Urothelium cell line (cell line): ENCODE measurements around the gene ADIPOR2.

Experiments used
- DNase-seq: peaks from one replicate; pipeline ENCODE4 v3.0.0; 2011; ENCODE audit warnings: low spot score, mixed read lengths
- FAIRE-seq: peaks from 2 replicates; lab custom pipeline; 2011; peaks lifted over from hg19 to GRCh38; lab: Jason Lieb, UNC

Gene ADIPOR2

DNA sequence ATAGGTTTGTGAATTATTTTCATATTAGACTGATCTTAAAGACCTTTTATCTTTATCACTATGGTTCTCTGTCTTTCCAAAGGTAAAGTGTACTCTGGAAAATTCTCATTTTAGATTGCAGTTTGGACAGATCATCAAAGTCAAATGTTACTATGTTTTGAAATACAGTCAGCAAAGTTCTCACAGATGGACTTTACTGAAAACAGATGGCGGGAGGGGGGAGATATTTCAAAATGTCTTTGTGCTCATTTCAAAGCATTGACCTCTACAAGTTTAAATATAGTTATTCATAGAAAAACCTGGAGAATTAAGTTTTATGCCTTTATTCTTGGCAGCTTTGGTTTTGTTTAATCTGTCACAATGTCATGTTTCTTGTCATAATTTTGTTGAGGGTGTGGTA, 77.7 kb downstream of the ADIPOR2 start:
- FAIRE-seq (no peak), DNase-seq (no peak)

- FAIRE-seq (no peak), DNase-seq (no peak)
These were observed 79.1 kb downstream of the ADIPOR2 start for GRCh38 chr12:1769809-1770494.

DNA sequence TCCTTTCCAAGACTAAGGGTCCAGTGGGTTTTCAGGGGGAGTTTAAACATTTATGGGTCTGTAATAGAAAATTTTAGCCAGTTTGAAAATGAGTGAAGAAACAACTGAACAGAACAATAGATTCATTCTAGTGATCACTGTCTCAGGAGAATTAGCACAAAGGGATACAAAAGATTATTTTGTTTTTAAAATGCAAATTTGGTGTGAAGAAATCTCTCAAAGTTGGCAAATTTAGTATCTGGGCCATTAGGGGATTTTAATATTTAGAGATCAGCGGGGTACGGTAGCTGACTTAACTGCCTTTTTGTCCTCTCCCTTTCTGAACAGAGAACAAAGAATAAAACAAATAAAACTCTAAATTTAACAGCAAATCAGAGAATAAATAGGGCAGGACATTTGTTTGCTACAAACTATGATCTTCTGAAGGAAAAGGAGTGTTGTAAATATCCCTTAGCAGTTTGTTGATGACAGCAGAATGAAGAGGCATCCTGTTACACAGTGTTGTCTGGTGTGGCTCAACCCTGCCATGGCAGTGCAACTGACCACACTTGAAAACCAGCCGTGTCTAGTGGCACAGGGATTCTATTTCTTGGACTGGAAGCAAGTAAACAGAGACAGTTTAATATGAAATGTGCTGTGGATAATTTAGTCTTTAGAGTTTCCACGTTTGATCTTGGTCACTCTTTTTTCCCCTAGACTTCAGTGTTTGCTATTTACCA, 83.2 kb downstream of the ADIPOR2 start:
- DNase-seq: no peak
- FAIRE-seq: peak; percentile 67

DNA sequence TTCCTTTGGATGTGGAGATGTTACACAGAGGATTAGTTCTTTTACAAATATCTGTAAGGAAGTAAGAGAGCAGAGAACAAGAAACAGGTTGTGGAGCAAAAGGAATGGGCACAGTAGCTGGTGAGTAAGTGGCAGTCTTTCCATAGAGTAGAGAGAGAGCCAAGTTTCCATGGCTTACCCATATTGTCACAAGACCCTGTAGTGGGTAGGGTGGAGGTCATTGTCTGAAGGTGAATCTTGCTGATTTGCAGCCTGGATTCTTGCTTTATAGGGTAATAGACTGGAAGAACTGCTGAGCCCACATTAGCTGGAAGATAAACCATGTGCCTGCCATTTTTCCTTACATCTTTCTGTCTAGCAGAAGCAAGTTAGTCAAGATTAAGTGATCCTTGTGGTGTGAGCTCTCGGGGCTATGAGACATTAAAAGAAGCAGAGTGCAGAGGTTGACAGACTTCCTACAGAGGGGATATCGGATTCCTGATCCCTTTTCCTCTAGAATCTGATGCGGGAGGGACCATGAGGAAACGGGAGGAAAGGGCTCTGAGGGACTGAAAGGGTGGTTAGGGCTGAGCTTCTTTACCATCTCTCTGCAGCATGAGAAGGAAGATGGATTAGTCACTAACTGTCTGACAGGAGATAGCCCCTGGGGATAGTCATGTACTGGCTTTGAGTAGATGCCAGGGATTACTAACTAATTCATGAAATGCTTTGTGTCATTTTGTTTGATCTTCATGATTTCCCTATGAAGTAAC, 85.5 kb downstream of the ADIPOR2 start:
- DNase-seq: peak; percentile 61
- peak; percentile 53 for FAIRE-seq

- DNase-seq (peak; percentile 39), FAIRE-seq (no peak)
These were observed 86.9 kb downstream of the ADIPOR2 start for GRCh38 chr12:1777798-1778197.

DNA sequence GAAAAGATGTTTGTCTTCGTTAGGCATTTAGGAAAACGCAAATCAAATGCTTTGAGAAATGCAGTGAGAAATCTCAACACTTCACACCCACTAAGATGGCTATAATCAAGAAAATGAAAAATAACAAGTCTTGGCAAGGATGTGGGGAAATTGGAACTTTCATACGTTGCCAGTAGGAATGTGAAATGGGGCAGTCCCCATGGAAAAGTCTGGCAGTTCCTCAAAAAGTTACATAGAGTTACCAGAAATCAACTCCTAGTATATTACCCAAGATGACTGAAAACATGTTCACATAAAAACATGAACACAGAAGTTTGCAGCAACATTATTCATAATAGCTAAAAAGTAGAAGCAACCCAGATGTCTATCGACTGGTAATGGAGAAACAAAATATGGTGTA, 88.0 kb downstream of the ADIPOR2 start:
- no peak for FAIRE-seq
- no peak for DNase-seq

DNA sequence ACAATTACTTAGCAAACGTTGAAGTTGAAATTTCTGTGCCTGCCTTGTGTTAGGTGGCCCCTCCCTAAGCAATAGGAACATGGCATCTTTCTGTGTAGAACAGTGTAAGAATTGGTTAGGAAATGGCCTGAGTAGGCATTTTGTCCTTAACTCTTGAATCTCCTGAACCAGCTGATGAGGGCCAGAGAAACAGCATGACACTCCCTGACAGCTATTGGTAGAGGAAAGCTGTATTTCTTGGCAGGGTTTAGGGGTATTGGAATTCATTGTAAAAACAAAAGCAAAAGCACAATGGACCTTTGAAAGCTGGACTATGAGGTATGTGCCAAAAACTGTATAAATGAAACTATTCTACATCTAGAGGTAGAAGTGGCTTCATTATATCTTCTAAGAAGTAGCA, 88.9 kb downstream of the ADIPOR2 start:
- no peak for DNase-seq
- FAIRE-seq: no peak

- DNase-seq (no peak), FAIRE-seq (no peak)
These were observed 90.9 kb downstream of the ADIPOR2 start for GRCh38 chr12:1781772-1782171.

GRCh38 chr12:1782215-1782614, 91.3 kb downstream of the ADIPOR2 start:
- FAIRE-seq (no peak), DNase-seq (no peak)

DNA sequence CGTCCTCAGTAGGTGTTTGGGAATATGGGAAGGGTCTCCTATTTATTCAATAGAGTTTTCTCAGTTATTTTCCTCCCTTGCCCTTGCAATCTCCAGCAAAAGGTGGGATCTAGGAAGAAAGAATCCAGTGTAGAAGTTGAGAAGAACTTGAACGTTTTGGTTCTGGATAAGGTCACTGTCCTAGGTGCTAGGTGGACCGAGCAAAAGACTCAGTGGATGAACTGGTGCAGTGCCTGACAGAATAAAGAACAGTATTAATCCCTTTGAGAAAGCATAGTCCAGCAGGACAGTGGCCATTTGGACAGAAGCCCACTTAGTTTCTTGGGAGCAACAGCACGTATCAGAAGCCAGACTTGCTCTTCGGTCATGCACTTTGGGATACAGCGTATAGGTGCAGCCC, 96.8 kb downstream of the ADIPOR2 start:
- DNase-seq: no peak

DNA sequence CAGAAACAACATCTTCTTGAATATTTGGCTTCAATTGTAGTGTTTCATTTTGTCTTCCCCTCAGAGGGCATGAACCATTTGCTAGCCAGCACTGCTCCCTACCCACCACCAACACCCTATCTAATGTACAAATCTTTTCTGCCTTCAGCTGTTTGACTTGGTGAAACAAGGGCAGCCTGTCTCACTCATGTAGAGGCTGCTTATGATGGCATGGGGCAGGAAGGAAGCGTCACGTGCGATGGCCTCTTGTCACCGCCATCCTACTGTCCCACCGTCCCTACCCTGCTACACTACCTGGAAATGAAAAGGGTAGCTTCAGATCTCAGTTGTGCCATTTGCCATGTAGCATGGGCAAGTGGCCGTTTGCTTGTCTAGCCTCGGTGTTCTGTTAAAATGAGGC, 99.6 kb downstream of the ADIPOR2 start:
- peak; percentile 92 for FAIRE-seq
- no peak for DNase-seq

More for the DNA sequence above, 96.8 kb downstream of the ADIPOR2 start:
- no peak for FAIRE-seq

GRCh38 chr12:1791104-1791841, 100.4 kb downstream of the ADIPOR2 start:
- FAIRE-seq: peak; percentile 62
- DNase-seq: peak; percentile 73

DNA sequence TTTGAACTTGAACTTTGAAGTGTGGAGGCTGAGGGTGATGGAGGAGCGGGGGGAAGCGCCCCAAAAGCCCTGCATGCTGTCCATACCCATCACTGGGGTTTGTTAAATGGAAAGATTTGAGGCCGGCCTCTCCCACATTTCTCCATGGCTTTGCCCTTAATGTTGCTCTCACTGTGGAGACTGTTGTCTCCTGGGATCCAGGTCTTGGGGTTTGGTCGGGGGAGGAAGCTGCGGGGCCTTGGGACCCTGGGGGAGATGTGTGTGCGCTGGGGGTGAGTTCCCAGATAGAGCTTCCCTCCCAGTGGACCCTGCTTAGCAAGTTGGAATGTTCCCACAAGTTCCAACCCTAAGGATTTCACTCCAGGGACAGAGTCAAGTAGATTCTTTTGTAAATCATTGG, 101.5 kb downstream of the ADIPOR2 start:
- no peak for DNase-seq
- no peak for FAIRE-seq

DNA sequence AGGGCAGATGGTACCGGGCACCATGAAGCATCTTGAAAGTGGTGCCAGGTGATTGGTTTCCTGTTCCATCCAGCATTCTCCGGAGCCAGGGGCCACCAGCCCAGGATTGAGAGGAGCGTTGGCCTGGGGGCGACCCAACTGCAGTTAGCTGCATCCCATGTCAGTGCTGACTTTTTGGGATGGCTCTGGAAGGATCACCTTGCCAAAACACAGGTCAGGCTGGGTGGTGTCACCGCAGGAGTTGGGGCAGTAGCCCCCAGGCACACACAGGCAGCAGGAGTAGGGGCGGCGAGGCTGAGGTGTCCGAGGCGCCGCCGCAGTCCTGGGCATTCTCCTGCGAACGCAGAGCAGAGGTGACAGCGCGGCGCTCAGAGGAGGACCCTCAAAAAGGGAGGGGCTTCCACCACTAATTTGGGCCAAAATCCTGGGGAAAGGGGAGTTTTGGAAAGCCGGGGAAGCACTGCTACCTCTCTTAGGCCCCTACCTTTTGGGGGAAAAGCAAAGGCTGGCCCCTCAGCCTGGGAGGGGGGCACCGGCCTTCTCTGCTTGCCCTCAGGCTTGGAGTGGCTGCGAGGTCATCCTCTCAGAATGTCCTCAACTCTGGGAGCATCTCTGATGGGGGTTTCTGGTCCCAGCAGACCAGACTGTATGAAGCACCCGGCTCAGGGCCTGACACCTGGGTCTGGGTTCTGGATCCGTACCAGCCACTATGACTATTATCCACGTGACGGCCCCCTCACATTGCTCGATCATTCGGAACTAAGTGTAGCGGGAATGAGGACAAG, 102.7 kb downstream of the ADIPOR2 start:
- FAIRE-seq (peak; percentile 73), DNase-seq (no peak)

DNA sequence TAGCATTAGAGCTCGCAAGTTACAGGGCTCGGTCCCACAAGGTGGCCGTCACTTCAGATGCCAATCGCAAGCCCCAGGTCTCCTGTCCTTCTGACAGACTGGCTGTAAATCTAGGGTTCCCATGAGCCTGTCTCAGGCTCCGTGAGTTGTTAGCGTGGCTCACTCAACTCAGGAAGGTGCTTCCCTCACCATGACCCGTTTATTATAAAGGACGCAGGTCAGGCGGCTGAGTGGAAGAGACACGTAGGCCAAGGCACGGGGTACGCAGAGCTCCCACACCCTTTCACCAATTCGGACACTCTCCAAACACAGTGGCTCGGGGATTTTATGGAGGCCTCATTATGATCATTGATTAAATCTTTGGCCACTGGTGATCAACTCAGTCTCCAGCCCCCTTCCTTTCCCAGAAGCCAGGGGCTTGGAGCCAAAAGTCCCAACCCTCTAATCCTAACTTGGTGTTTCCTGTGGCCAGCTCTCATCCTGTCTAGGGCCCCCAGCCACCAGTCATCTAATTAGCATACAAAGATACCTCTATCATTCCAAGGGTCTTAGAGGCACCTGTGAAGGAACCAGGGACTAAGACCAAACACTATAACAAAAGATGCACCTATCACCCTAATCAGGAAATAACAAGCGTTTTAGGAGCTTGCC, 103.7 kb downstream of the ADIPOR2 start:
- FAIRE-seq (no peak), DNase-seq (no peak)

DNA sequence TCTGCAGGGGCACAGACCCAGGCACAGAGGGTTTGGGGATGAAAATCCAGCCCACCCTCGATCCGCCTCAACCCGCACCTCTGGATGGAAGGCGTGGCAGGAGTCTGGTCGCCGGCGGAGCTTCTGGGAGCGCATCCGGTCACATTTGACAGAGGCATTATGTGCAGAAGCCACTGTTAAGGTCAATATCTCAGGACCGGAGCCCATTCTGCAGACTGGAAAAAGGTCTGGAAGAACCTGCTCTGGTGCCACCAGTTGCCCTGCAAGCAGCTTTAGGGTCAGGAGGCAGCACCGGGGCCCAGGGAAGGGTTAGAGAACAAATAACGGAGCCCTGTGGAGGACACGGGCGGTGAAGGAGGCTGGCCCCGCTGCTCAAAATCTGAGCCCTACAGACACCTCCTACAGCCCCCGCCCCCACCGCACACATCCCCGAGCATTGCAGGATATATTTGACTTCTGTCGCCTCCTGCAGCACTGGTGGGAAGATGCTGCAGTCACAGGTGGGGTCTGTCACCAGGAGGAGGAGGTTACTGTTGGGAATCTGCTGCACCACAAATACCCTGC, 104.4 kb downstream of the ADIPOR2 start:
- no peak for FAIRE-seq

GRCh38 chr12:1795785-1796514, 105.1 kb downstream of the ADIPOR2 start:
- DNase-seq: peak; percentile 98
- FAIRE-seq: peak; percentile 99

More for the DNA sequence above, 104.4 kb downstream of the ADIPOR2 start:
- no peak for DNase-seq

DNA sequence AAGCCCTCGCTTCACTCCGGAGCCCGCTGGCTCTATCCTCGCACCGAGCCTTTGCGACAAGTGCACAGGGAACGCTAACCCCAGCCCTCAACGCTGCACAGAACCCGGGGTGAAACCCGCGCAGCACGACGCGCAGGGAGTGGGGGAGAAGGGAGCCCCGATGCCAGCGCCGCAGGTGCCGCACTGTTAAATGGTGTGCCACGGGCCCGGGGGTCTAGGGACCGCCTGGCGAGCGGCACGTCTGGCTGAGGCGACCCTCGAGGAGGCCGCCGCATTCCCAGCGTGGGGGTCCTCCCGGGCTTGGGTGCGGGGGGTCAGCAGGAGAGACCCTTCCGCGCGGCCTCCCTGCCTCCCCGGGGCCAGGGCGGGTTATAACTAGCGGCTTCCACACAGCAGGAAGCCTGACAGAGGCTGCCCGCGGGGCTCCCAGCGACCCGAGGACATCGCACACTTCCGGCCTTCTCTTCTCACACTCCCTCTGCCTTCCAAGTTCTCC, 105.7 kb downstream of the ADIPOR2 start:
- no peak for FAIRE-seq
- no peak for DNase-seq
